HG02610 (cell line): Measurements from ENCODE around the gene PI4K2A.
"Not testable (repeated sequence)": the region's sequence is repeated elsewhere in the genome, so short reads cannot be mapped to it uniquely, and the experiment has no call there.

Experiments used
- ATAC-seq: cut with Tn5 transposase; IDR thresholded peaks from one replicate; pipeline ENCODE4 v1.9.1; 2021; ENCODE audit warnings: mild to moderate bottlenecking, moderate library complexity; ENCODE audit not compliant: unreplicated experiment

Gene PI4K2A

DNA sequence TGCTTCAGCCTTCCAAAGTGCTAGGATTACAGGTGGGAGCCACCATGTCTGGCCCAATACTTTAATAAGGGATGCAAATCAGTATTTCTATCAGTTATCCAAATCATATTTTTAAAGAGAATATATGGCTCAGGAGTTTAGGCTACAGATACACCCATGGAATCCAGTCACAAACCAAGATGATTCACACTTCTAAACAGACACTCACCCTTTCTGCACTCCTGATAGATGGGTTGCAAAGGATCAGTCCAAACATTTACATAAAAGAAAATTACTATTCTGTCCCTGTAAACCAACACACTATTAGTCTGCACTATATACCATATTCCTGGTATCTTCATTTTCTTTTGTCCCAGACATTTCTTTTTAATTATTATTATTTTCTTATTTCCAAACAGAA lies 9.4 kb upstream of the PI4K2A start:
- no peak for ATAC-seq

DNA sequence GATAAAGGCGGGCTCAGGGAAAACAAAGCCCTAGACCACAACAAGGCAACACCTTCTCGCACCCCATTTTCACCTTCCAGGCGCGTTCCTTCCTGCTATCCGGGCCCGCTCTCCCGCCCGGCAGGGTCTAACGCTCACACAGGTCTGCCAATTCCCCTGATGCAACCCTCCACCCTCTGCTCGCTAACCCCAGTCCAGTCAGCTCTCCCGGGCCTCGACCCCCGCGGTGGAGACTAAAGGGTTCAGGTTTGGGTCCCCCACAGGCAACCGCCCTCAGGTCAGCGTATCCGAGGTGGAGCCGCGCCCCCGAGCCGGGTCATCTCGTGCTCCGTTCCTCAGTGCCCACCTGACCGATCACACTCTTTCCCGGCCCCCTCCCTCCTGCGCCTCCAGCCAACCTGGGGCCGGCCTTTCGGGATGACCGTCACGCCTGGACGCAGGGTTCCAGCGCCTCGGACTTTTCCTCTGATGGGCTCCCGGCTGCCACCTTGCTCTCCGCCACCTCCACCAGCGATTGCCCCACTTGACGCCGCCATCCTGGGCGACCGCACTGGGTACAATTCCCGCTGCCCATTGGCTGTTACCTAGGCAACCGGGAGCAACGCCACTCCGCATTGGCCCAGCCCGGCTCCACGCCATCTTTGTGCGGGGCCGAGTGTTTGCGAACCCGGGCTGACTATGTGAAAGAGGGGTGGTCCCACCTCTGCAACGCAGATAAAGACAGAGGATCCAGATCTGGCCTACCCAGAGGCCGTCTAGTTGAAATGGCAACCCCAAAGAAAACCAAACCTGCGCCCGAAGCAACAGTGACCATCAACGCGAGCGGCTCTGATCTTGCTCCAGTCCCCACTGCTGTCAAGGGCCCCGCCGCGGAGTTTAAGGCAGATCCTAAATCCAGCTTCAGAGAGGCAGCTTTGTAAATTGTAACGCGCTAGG lies 7.3 kb upstream of the PI4K2A start, which contains the start of gene MORN4:
MORN4 (minus strand) TSS at position 552 of the 936 bp plus-strand sequence. CDS start 13,847 bp downstream, outside the sequence.
- ATAC-seq, result peak; percentile 99

DNA sequence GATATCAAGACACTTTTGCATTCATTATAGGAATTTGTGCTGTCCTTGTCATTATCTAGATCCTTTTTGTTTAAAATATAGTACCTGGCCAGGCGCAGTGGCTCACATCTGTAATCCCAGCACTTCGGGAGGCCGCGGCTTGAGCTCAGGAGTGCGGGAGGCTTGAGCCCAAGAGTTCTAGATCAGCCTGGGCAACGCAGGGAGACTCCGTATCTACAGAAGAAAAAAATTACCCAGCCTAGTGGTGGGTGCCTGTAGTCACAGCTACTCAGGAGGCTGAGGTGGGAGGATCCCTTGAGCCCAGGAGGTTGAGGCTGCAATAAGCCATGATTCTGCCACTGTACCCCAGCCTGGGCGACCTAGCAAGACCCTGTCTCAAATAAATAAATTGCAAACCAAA lies 6.5 kb upstream of the PI4K2A start:
- ATAC-seq, result no peak

DNA sequence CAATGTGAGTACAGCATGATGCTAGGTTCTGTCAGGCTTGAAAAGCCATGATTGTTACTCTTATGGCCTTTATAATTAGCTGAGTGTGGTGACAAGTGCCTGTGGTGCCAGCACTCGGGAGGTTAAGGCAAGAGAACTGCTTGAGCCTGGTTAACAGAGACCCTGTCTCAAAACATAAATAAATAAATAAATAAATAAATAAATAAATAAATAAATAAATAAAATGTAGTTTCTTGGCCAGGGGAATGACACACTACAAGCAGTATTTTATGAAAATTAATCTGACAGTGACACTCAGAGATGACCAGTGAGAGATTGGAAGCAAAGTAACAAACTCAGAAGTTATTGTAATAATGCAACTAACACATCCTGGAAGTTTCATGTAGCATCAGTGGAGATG lies 4.9 kb upstream of the PI4K2A start:
- no peak for ATAC-seq

DNA sequence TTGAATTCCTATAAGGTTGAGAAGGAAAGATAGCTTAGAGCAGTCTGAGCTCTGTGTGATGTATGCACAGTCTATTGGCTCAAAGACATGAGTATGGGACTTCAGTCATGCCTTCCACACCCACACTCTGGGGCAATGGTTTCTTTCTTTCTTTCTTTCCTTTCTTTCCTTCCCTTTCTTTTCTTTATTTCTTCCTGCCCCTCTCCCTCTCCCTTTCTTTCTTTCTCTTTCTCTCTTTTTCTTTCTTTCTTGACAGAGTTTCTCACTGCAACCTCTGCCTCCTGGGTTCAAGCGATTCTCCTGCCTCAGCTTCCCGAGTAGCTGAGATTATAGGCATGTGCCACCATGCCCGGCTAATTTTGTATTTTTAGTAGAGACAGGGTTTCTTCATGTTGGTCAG lies 1.4 kb upstream of the PI4K2A start:
- not testable (repeated sequence) for ATAC-seq

DNA sequence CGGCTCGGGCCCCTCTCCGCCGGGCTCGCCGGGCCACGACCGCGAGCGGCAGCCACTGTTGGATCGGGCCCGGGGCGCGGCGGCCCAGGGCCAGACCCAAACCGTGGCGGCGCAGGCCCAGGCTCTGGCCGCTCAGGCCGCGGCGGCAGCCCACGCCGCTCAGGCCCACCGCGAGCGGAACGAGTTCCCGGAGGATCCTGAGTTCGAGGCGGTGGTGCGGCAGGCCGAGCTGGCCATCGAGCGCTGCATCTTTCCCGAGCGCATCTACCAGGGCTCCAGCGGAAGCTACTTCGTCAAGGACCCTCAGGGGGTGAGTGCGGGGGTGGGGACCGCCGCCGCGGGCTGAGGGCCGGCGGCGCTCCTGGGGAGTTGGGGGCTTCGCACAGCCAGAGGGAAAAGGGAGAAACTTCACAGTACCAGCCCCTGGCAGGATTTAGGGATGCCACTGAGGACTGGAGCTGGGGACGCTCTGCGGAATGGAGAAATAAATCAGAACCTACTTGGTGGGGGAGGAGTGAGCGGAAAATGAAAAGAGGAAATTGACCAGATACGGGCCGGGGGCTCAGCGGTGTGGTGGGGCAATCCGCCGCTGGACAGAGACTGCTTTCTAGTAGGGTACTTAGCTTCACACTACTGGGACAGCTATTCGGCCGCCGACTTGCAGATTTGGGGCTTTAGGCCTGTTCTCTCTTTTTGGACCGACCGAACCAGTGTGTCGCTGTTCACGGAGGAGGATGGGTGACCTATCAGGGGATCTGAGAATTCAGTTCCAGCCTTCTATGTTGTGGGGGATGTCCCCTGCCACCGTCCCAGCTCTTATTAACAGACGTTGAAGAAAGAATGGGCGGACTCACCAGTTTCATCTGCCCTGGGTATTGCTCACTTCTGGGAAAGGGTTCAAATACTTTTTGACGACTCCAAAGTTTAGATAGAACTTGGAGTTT lies 669 bp downstream of the PI4K2A start:
- ATAC-seq, result no peak

DNA sequence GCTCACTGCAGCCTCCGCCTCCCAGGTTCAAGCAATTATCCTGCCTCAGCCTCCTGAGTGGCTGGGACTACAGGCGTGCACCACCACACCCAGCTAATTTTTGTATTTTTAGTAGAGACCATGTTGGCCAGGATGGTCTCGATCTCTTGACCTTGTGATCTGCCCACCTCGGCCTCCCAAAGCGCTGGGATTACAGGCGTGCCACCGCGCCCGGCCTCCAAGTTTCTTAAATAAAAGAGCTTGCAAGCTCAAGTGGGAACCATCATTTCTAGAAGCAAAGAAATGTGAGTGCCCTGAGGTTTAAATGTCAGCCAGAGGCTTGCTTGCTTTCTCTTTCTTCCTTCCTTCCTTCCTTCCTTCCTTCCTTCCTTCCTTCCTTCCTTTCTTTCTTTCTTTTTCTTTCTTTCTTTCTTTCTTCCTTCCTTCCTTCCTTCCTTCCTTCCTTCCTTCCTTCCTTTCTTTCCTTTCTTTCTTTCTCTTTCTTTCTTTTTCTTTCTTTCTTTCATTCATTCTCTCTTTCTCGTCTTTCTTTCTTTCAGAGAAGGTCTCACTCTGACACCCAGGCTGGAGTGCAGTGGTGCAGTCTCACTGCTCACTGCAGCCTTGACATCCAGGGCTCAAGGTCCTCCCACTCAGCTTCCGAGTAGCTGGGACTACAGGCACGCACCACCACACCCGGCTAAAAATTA lies 2.1 kb downstream of the PI4K2A start:
- not testable (repeated sequence) for ATAC-seq

DNA sequence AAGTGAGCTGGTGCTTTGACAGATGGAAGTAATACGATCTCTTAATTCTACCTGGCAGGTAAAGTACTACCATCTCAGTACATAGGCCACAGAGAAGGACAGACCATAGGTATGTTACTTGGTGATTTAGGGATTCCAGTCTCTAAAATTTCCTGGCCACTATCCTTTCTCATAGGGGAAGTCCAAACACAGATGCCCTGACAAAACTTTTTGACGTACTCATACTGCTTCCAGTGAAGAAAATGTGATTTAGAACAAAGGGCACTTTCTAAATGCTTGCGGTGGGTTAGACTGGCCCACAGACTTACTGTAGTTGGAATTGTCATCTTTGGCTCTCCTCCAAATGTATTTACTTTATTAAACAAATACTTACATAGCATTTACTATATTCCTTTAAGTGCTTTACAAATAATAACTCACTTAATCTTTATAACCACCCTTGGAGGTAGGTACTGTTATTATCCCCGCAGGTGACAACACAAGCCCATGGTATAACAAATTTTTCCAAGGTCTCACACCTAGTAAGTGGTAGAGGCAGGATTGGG lies 3.0 kb downstream of the PI4K2A start:
- no peak for ATAC-seq

DNA sequence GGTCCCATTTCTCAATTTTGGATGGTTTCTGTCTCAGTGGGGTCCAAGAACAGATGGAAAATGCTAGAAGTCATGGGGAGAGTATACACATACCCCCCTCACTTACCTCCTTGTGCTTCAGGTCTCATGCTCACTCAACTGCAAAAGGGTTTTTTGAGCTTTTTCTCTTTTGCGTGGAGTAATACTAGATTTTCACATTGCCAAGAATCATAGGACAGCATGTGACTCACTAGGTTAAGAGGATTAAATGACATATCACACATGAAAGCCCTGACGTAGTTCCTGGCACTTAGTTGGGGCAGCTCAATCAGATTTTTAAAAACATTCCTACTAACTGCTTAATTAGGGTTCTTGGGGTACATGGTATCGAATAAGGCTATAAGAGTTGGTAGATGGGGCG lies 4.5 kb downstream of the PI4K2A start:
- no peak for ATAC-seq

DNA sequence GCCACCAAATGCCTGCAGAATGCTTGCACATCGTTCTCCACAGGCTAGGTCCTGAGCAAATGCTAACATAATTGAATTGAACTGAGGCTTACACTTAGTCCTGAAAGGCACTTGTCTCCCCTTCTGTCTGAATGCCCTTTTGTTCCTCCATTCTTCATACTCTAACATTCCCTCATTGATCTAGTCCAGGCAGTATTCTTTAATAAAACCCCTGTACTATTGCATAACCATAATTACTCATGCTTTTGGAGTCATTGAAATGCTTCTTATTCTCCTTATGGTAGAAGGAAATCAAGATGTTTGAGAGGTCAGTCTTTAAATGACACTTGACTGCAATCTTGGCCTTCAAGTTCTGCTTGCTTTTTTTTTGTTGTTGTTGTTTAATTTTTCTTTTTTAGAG lies 7.1 kb downstream of the PI4K2A start:
- ATAC-seq, result no peak

DNA sequence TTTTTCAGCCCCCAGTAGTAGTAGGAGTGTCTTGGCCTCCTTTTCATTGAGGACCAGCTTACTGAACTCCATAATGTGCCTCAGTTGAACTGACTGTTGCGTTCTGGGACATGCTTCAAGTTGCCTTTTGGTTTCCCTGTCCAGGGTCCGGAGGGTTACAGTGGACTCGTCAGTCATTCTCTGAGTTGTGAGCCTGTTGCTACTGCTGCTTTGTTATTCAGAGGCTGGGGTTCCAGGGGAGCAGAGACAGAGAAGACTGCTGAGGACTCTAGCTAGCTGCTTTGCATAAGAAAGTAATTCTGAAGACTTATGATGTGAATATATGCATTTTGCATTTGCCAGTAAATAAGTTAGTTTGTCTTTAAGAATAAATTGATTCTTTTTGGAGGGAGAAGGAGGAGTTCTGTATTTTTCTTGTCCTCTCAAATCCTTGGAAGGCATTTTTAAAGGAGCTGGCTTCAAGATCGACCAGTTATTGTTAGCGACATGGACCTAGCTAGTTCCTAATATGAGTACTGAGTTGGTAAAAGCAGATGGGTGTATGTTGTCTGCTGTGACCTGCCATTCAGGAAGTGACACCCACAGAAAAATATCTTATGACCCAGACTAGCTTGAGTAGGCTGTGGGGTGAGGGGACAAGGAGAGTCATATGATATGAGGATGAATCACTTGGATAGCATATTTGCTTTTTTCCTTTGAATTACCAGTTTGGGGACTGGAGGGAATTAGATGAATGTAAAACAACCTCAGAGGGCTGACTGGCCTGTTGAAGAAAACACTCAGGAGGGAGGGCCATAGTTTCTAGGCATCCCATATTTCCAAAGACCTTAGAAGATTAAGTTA lies 8.3 kb downstream of the PI4K2A start:
- ATAC-seq, result peak; percentile 96

DNA sequence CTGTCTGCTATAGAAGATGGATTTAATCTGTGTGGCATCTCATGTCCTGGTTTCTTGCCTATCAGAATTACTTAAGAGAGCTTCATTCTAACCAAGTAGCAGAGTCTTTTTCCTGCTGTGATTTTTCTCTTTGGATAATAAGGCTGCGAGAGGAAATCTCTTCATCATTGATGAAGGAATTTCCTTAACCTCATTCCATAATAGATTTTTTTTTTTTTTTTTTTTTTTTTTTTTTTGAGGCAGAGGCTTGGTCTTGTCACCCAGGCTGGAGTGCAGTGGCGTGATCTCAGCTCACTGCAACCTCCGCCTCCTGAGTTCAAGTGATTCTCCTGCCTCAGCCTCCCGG lies 8.9 kb downstream of the PI4K2A start:
- ATAC-seq, result not testable (repeated sequence)

DNA sequence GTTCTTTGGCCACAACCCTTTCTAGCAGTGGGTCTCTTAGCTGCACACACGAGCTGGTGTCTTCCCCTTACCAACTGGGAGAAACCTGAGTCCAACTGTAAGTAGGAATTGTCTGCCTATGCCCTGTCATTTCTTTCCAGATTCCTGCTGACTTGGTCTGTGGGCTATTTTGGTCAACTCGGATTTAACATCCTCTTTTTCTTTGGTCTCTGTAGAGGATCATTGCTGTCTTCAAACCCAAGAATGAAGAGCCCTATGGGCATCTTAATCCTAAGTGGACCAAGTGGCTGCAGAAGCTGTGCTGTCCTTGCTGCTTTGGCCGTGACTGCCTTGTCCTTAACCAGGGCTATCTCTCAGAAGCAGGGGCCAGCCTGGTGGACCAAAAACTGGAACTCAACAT lies 10.3 kb downstream of the PI4K2A start:
- no peak for ATAC-seq

DNA sequence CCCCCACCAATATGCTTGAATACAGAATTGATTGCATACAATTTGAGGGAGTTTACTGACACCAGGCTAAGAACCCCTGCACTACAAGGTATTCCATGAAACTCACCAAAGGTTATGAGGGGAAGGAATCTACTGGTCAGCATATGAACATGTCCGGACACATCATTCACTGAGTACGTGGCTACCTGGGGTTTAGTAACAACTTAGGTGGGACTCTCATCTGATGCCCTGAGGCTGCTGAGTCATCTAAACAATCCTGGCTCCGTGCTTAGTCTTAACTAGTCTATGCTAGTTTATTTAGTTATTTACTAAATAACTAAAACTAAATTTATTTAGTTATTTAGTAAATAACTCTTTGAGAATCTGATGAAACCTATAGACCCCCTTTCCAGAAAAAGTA lies 11.3 kb downstream of the PI4K2A start:
- ATAC-seq, result no peak

DNA sequence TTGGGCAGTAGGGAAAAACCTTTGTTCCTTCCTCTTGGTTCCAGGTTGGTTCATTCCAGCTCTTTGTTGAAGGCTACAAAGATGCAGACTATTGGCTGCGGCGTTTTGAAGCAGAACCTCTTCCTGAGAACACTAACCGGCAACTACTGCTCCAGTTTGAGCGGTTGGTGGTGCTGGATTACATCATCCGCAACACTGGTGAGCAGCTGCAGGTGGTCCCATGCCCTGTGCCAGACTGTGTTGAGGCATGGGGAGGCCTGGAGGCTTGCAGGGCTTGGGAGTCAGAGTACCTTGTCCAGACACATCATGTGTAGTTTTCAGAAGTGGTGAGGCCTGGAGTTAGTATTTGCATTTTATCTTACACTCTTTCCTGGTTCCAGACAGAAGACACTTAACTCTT lies 16.3 kb downstream of the PI4K2A start:
- ATAC-seq, result no peak

DNA sequence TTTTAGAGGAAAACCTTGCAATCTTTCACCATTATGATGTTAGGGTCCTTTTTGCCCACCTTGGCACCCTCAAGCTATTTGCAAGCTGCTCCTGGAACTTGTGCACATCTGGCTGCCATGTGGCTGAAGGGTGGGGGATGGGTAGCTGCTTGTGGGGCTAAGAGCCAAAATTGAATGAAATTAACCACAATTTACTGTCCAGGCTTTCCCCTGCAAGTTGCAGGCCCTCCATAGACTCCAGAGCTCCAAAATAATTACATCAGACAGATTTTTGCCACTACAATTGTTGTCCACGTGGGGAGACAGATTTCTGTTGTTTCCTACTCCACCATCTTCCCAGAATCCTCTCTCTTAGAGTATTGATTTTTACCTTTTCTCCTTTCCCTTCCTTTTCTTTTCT lies 19.1 kb downstream of the PI4K2A start:
- ATAC-seq, result no peak

DNA sequence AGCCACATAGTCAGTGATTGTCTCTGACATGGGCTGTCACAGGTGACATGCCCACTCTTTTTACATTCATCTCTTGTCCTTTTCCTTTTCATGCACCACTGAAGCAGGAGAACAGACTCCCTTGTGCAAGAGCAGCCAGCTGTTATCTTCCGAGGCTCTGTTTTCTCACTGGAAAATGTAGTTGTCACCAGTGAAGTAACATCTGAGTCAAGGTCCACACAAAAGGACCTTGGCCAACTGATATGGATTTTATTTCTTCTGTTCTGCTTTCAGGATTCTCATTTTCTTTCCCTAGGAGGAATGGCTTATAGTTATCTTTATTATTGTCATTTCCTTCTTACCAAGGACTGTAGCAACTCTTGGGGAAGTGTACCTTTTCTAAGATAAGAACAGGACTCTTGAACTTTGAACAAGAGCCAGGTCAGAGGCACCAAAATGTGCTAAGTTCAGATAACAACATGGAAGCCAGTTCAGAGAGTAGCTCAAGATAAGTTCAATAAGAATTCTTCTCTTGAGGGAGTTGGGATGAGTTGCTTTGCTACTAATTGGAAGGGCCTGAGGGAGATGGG lies 23.9 kb downstream of the PI4K2A start:
- no peak for ATAC-seq

DNA sequence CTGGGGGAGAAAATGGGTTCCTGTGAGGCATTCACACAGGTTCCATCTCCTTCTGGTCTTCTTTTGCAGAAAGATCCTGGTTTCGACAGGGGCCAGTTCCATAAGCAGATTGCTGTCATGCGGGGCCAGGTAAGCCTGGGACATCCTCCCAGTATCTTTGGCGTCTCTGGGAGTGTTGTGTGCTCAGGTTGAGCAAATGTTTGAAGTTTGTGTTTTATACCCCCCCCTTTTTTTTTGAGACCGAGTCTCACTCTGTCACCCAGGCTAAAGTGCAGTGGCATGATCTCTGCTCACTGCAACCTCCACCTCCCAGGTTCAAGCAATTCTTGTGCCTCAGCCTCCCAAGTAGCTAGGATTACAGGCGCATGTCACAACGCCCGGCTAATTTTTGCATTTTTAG lies 26.5 kb downstream of the PI4K2A start:
- no peak for ATAC-seq

DNA sequence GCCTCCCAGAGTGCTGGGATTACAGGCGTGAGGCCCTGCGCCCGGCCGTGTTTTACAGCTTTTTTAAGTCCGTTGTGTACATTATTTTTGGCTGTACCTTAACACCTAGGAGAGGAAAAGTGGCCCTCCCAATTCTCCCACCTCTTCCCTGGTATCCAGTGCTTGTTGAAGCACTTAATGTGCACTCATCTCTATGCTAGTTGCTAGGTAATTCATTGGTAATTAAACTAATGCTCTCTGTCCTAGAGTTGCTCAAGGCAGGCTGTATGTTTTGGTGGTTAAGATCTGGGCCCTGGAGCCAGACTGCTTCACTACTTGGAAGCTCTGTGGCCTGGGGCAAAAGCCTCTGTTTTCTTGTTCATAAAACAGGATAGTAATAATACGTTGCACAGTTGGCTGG lies 27.0 kb downstream of the PI4K2A start:
- ATAC-seq, result no peak

DNA sequence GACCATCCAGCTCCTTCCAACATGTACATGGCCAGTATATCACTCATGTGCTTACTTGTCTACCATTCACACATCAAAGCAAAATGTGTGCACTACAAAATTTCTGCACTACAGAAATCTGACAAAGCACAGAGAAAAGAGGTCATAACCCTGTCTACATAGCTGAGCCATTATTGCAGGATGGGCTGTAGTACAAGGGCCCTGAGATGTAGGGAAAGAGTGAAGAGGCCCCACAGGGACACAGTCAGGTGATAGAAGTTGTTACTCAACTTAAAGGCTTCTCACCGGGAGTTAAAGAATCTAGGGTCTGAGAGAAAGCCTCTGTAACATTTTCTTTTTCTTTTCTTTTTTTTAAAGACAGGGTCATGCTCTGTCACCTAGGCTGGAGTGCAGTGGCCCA lies 29.1 kb downstream of the PI4K2A start:
- no peak for ATAC-seq
